Cerebellar cortex (tissue), 1 donor: ENCODE measurements around the gene RAB11FIP4.

ENCODE experiments used
- DNase-seq: peaks from one replicate; pipeline ENCODE4 v3.0.0-alpha.2; 2015; ENCODE audit warnings: low spot score

The RAB11FIP4 gene

GRCh38 chr17:31566247-31566991 is 174.9 kb downstream of the RAB11FIP4 start:
- DNase-seq, result no peak

GRCh38 chr17:31566992-31567373 is 175.5 kb downstream of the RAB11FIP4 start:
- DNase-seq, result no peak

- no peak for DNase-seq
These were observed 176.6 kb downstream of the RAB11FIP4 start for GRCh38 chr17:31568121-31568520.

- DNase-seq, result no peak
These were observed 177.1 kb downstream of the RAB11FIP4 start for GRCh38 chr17:31568539-31568938.

GRCh38 chr17:31570231-31570630 is 178.8 kb downstream of the RAB11FIP4 start:
- DNase-seq, result no peak

- no peak for DNase-seq
These were observed 179.7 kb downstream of the RAB11FIP4 start for GRCh38 chr17:31570951-31571892.

- DNase-seq, result no peak
These were observed 180.9 kb downstream of the RAB11FIP4 start for GRCh38 chr17:31572341-31572740.

GRCh38 chr17:31573047-31573446 is 181.6 kb downstream of the RAB11FIP4 start:
- no peak for DNase-seq

- no peak for DNase-seq
These were observed 182.4 kb downstream of the RAB11FIP4 start for GRCh38 chr17:31573861-31574260.

GRCh38 chr17:31574458-31574857 is 183.0 kb downstream of the RAB11FIP4 start:
- DNase-seq, result no peak

- no peak for DNase-seq
These were observed 183.6 kb downstream of the RAB11FIP4 start for GRCh38 chr17:31575043-31575442.

- DNase-seq, result no peak
These were observed 187.8 kb downstream of the RAB11FIP4 start for GRCh38 chr17:31579265-31579664.

- DNase-seq, result no peak
These were observed 188.8 kb downstream of the RAB11FIP4 start for GRCh38 chr17:31580316-31580705.

GRCh38 chr17:31580706-31581490 is 189.4 kb downstream of the RAB11FIP4 start:
- peak; percentile 60 for DNase-seq

GRCh38 chr17:31581491-31581890 is 190.0 kb downstream of the RAB11FIP4 start:
- DNase-seq, result no peak

GRCh38 chr17:31582151-31582907 is 190.9 kb downstream of the RAB11FIP4 start:
- DNase-seq, result no peak

- no peak for DNase-seq
These were observed 192.4 kb downstream of the RAB11FIP4 start for GRCh38 chr17:31583772-31584356.

GRCh38 chr17:31584438-31585279 is 193.2 kb downstream of the RAB11FIP4 start:
- no peak for DNase-seq

- no peak for DNase-seq
These were observed 193.8 kb downstream of the RAB11FIP4 start for GRCh38 chr17:31585280-31585630.

- DNase-seq, result no peak
These were observed 195.5 kb downstream of the RAB11FIP4 start for GRCh38 chr17:31586946-31587345.
